ENCODE results near the gene SRM. TPM values are rescaled to one million over a fixed set of nuclear protein-coding genes. Genes with fewer than 3 reads are reported as not detected.
"Not testable (repeated sequence)": the region's sequence is repeated elsewhere in the genome, so short reads cannot be mapped to it uniquely, and the experiment has no call there.

Gene SRM
- total RNA-seq, 1 donor from 2014 or later: 117 TPM

- Mint-ChIP-seq H3K27ac (ENCODE audit: unreplicated experiment) (no peak overlapping the region), H3K4me1 (ENCODE audit: unreplicated experiment) (no peaks in the 10 kb centered on the region), H3K9me3 (ENCODE audit: unreplicated experiment) (no peaks in the 10 kb centered on the region), H3K4me3 (ENCODE audit: unreplicated experiment) (no peak overlapping the region), H3K27me3 (ENCODE audit: unreplicated experiment) (no peaks in the 10 kb centered on the region), H3K36me3 (ENCODE audit: unreplicated experiment) (no peaks in the 10 kb centered on the region)
- DNase-seq (ENCODE audit: extremely low spot score, unreplicated experiment): no peak
- no peak for TF ChIP-seq CTCF (IDR thresholded peaks at IDR 0.05)
These were observed 15.6 kb downstream of the SRM start for GRCh38 chr1:11044086-11044848.

- Mint-ChIP-seq H3K9me3 (ENCODE audit: unreplicated experiment) (no peaks in the 10 kb centered on the region), H3K4me3 (ENCODE audit: unreplicated experiment) (no peak overlapping the region), H3K36me3 (ENCODE audit: unreplicated experiment) (no peaks in the 10 kb centered on the region), H3K27ac (ENCODE audit: unreplicated experiment) (no peak overlapping the region), H3K27me3 (ENCODE audit: unreplicated experiment) (no peaks in the 10 kb centered on the region), H3K4me1 (ENCODE audit: unreplicated experiment) (no peaks in the 10 kb centered on the region)
- no peak for DNase-seq (ENCODE audit: extremely low spot score, unreplicated experiment)
- TF ChIP-seq CTCF (IDR thresholded peaks at IDR 0.05): no peak
These were observed 16.6 kb downstream of the SRM start for GRCh38 chr1:11042995-11043874.

- no peak for TF ChIP-seq CTCF (IDR thresholded peaks at IDR 0.05)
- Mint-ChIP-seq H3K9me3 (ENCODE audit: unreplicated experiment) (no peaks in the 10 kb centered on the region), H3K27ac (ENCODE audit: unreplicated experiment) (no peak overlapping the region), H3K36me3 (ENCODE audit: unreplicated experiment) (no peaks in the 10 kb centered on the region), H3K4me3 (ENCODE audit: unreplicated experiment) (no peak overlapping the region), H3K4me1 (ENCODE audit: unreplicated experiment) (no peaks in the 10 kb centered on the region), H3K27me3 (ENCODE audit: unreplicated experiment) (no peaks in the 10 kb centered on the region)
- DNase-seq (ENCODE audit: extremely low spot score, unreplicated experiment): no peak
These were observed 17.8 kb downstream of the SRM start for GRCh38 chr1:11042065-11042464.

GRCh38 chr1:11041048-11041447 lies 18.8 kb downstream of the SRM start:
- DNase-seq (ENCODE audit: extremely low spot score, unreplicated experiment): no peak
- Mint-ChIP-seq H3K36me3 (ENCODE audit: unreplicated experiment) (no peaks in the 10 kb centered on the region), H3K4me3 (ENCODE audit: unreplicated experiment) (no peak overlapping the region), H3K27me3 (ENCODE audit: unreplicated experiment) (no peaks in the 10 kb centered on the region), H3K27ac (ENCODE audit: unreplicated experiment) (no peak overlapping the region), H3K9me3 (ENCODE audit: unreplicated experiment) (no peaks in the 10 kb centered on the region), H3K4me1 (ENCODE audit: unreplicated experiment) (no peaks in the 10 kb centered on the region)
- no peak for TF ChIP-seq CTCF (IDR thresholded peaks at IDR 0.05)

GRCh38 chr1:11040105-11040429 lies 19.8 kb downstream of the SRM start:
- not testable (repeated sequence) for H3K27ac Mint-ChIP-seq (ENCODE audit: unreplicated experiment)

More at GRCh38 chr1:11040105-11040429, 19.8 kb downstream of the SRM start:
- DNase-seq (ENCODE audit: extremely low spot score, unreplicated experiment); H3K4me1 Mint-ChIP-seq (ENCODE audit: unreplicated experiment); H3K4me3 Mint-ChIP-seq (ENCODE audit: unreplicated experiment); H3K27me3 Mint-ChIP-seq (ENCODE audit: unreplicated experiment); H3K36me3 Mint-ChIP-seq (ENCODE audit: unreplicated experiment); H3K9me3 Mint-ChIP-seq (ENCODE audit: unreplicated experiment): not testable (repeated sequence)
